ENCODE results near the gene KDM1B. TPM values are rescaled to one million over a fixed set of nuclear protein-coding genes. Genes with fewer than 3 reads are reported as not detected.

Gene KDM1B
- total and polyA plus RNA-seq, 2 of the 8 experiments (the other 6 are each of a cell fraction or from before 2014, with no cell fraction given), result 3.7 to 7.5 TPM

GRCh38 chr6:18110162-18110561 is 45.1 kb upstream of the KDM1B start (continued):
- no peak for TF ChIP-seq RAD21 (IDR thresholded peaks at IDR 0.05 in 1 of 2, conservative IDR thresholded peaks at IDR 0.05 in 1 of 2; ENCODE audit: low read depth in 2 of 2, low read length in 2 of 2)
